HEK293 (cell line): ENCODE data around the gene ZNF585A.
A peak's percentile ranks its signal among the peaks of the same experiment; 100 is the strongest.
"Not testable (repeated sequence)": the region's sequence is repeated elsewhere in the genome, so short reads cannot be mapped to it uniquely, and the experiment has no call there.

ENCODE experiments used
- CTCF ChIA-PET: fragments of 350-600 bp; formaldehyde crosslinking; extraction: SDS; loops from one replicate; lab custom pipeline; 2021; ENCODE audit warnings: antibody characterized with exemption; lab: Yijun Ruan, JAX
- POLR2A ChIA-PET: fragments of 300-600 bp; formaldehyde crosslinking; extraction: SDS; loops from one replicate; lab custom pipeline; 2020; ENCODE audit warnings: antibody characterized with exemption, inconsistent platforms; lab: Yijun Ruan, JAX
- H3K27ac ChIP-seq: fragments of 200-500 bp; sonication (Bioruptor generic); 2 replicates; pipeline ENCODE4 v1.5.1; 2014; ENCODE audit warnings: low read depth, low read length, control low read depth, inconsistent platforms; ENCODE audit errors: extremely low read depth
- H3K36me3 ChIP-seq, 2 experiments: fragments of 200-500 bp in 1 of 2; sonication (Bioruptor generic) in 1 of 2; 1 replicate in 1 of 2; 2 replicates in 1 of 2; pipeline ENCODE4 v1.5.1; 2014 to 2017; ENCODE audit warnings: inconsistent platforms in 2 of 2, low read length in 2 of 2; ENCODE audit not compliant: control insufficient read depth in 2 of 2, insufficient read depth in 1 of 2
- H3K4me1 ChIP-seq: fragments of 200-500 bp; sonication (Bioruptor generic); 2 replicates; pipeline ENCODE4 v1.5.1; 2014; ENCODE audit warnings: mild to moderate bottlenecking, low read length, inconsistent platforms; ENCODE audit not compliant: control insufficient read depth, insufficient read depth
- H3K4me3 ChIP-seq: 2 replicates; pipeline ENCODE4 v1.5.1; 2011; ENCODE audit warnings: low read depth, mild to moderate bottlenecking, control low read depth, low read length, moderate library complexity
- H3K9me3 ChIP-seq: fragments of 200-500 bp; sonication (Bioruptor generic); 2 replicates; pipeline ENCODE4 v1.5.1; 2014; ENCODE audit warnings: low read depth, low read length, inconsistent platforms; ENCODE audit not compliant: control insufficient read depth, insufficient read depth
- ZNF140 ChIP-seq: fragments of 450-650 bp; formaldehyde crosslinking; IDR thresholded peaks from 2 replicates; pipeline ENCODE4 v1.5.1; 2016; ENCODE audit warnings: missing biosample characterization, missing genetic modification characterization
- ZNF146 ChIP-seq: fragments of 450-650 bp; formaldehyde crosslinking; IDR thresholded peaks from 2 replicates; pipeline ENCODE4 v1.5.1; 2016; ENCODE audit warnings: missing biosample characterization, missing genetic modification characterization
- ZNF561 ChIP-seq: fragments of 450-650 bp; IDR thresholded peaks from 2 replicates; pipeline ENCODE4 v1.5.1; 2018; ENCODE audit warnings: missing biosample characterization, missing genetic modification characterization, borderline replicate concordance
- ZSCAN30 ChIP-seq: fragments of 450-650 bp; IDR thresholded peaks from 2 replicates; pipeline ENCODE4 v1.5.1; 2018; ENCODE audit warnings: missing biosample characterization, mild to moderate bottlenecking, missing genetic modification characterization, moderate library complexity
- TF ChIP-seq, protein P1 (sequence below): fragments of 450-650 bp; formaldehyde crosslinking; IDR thresholded peaks from 2 replicates; pipeline ENCODE4 v1.5.1; 2017; ENCODE audit warnings: missing biosample characterization, missing genetic modification characterization
- TF ChIP-seq, protein P2 (sequence below): fragments of 450-650 bp; formaldehyde crosslinking; IDR thresholded peaks from 2 replicates; pipeline ENCODE4 v1.5.1; 2016; ENCODE audit warnings: missing biosample characterization, missing genetic modification characterization, borderline replicate concordance
- TF ChIP-seq, protein P3 (sequence below): fragments of 450-650 bp; formaldehyde crosslinking; IDR thresholded peaks from 2 replicates; pipeline ENCODE4 v1.5.1; 2016; ENCODE audit warnings: missing biosample characterization, missing genetic modification characterization
- TF ChIP-seq, protein P4 (sequence below): fragments of 450-650 bp; IDR thresholded peaks from 2 replicates; pipeline ENCODE4 v1.5.1; 2018; ENCODE audit warnings: missing biosample characterization, missing genetic modification characterization
- TF ChIP-seq, protein P5 (sequence below): fragments of 450-650 bp; formaldehyde crosslinking; IDR thresholded peaks from 2 replicates; pipeline ENCODE4 v1.5.1; 2016; ENCODE audit warnings: missing biosample characterization, missing genetic modification characterization
- TF ChIP-seq, protein P6 (sequence below): fragments of 450-650 bp; formaldehyde crosslinking; IDR thresholded peaks from 2 replicates; pipeline ENCODE4 v1.5.1; 2016; ENCODE audit warnings: missing biosample characterization, missing genetic modification characterization

ZNF585A gene

DNA sequence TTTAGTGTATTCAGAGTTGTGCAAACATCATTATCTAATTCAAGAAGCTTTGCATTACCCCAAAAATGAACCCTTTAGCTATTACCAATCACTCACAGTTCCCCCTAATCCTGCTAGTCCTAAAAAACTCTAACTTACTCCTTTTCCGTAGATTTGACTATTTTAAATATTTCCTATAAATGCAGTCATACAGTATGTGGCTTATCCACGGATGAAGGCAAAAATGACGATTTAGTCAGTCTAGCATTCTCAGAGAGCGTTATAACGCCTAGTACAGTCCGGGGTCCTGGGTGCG lies 44.9 kb upstream of the ZNF585A start (continued):
- TF ChIP-seq, protein P1, sequence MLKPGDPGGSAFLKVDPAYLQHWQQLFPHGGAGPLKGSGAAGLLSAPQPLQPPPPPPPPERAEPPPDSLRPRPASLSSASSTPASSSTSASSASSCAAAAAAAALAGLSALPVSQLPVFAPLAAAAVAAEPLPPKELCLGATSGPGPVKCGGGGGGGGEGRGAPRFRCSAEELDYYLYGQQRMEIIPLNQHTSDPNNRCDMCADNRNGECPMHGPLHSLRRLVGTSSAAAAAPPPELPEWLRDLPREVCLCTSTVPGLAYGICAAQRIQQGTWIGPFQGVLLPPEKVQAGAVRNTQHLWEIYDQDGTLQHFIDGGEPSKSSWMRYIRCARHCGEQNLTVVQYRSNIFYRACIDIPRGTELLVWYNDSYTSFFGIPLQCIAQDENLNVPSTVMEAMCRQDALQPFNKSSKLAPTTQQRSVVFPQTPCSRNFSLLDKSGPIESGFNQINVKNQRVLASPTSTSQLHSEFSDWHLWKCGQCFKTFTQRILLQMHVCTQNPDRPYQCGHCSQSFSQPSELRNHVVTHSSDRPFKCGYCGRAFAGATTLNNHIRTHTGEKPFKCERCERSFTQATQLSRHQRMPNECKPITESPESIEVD: no peak
- peak; percentile 75; the same call in 1 of the 2 replicates for TF ChIP-seq ZNF561 (tag by site-specific recombination)
- TF ChIP-seq, protein P2, sequence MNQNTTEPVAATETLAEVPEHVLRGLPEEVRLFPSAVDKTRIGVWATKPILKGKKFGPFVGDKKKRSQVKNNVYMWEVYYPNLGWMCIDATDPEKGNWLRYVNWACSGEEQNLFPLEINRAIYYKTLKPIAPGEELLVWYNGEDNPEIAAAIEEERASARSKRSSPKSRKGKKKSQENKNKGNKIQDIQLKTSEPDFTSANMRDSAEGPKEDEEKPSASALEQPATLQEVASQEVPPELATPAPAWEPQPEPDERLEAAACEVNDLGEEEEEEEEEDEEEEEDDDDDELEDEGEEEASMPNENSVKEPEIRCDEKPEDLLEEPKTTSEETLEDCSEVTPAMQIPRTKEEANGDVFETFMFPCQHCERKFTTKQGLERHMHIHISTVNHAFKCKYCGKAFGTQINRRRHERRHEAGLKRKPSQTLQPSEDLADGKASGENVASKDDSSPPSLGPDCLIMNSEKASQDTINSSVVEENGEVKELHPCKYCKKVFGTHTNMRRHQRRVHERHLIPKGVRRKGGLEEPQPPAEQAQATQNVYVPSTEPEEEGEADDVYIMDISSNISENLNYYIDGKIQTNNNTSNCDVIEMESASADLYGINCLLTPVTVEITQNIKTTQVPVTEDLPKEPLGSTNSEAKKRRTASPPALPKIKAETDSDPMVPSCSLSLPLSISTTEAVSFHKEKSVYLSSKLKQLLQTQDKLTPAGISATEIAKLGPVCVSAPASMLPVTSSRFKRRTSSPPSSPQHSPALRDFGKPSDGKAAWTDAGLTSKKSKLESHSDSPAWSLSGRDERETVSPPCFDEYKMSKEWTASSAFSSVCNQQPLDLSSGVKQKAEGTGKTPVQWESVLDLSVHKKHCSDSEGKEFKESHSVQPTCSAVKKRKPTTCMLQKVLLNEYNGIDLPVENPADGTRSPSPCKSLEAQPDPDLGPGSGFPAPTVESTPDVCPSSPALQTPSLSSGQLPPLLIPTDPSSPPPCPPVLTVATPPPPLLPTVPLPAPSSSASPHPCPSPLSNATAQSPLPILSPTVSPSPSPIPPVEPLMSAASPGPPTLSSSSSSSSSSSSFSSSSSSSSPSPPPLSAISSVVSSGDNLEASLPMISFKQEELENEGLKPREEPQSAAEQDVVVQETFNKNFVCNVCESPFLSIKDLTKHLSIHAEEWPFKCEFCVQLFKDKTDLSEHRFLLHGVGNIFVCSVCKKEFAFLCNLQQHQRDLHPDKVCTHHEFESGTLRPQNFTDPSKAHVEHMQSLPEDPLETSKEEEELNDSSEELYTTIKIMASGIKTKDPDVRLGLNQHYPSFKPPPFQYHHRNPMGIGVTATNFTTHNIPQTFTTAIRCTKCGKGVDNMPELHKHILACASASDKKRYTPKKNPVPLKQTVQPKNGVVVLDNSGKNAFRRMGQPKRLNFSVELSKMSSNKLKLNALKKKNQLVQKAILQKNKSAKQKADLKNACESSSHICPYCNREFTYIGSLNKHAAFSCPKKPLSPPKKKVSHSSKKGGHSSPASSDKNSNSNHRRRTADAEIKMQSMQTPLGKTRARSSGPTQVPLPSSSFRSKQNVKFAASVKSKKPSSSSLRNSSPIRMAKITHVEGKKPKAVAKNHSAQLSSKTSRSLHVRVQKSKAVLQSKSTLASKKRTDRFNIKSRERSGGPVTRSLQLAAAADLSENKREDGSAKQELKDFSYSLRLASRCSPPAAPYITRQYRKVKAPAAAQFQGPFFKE (tag by site-specific recombination): no peak
- TF ChIP-seq, protein P3, sequence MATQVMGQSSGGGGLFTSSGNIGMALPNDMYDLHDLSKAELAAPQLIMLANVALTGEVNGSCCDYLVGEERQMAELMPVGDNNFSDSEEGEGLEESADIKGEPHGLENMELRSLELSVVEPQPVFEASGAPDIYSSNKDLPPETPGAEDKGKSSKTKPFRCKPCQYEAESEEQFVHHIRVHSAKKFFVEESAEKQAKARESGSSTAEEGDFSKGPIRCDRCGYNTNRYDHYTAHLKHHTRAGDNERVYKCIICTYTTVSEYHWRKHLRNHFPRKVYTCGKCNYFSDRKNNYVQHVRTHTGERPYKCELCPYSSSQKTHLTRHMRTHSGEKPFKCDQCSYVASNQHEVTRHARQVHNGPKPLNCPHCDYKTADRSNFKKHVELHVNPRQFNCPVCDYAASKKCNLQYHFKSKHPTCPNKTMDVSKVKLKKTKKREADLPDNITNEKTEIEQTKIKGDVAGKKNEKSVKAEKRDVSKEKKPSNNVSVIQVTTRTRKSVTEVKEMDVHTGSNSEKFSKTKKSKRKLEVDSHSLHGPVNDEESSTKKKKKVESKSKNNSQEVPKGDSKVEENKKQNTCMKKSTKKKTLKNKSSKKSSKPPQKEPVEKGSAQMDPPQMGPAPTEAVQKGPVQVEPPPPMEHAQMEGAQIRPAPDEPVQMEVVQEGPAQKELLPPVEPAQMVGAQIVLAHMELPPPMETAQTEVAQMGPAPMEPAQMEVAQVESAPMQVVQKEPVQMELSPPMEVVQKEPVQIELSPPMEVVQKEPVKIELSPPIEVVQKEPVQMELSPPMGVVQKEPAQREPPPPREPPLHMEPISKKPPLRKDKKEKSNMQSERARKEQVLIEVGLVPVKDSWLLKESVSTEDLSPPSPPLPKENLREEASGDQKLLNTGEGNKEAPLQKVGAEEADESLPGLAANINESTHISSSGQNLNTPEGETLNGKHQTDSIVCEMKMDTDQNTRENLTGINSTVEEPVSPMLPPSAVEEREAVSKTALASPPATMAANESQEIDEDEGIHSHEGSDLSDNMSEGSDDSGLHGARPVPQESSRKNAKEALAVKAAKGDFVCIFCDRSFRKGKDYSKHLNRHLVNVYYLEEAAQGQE (tag by site-specific recombination): peak; percentile 8; the same call in 1 of the 2 replicates

DNA sequence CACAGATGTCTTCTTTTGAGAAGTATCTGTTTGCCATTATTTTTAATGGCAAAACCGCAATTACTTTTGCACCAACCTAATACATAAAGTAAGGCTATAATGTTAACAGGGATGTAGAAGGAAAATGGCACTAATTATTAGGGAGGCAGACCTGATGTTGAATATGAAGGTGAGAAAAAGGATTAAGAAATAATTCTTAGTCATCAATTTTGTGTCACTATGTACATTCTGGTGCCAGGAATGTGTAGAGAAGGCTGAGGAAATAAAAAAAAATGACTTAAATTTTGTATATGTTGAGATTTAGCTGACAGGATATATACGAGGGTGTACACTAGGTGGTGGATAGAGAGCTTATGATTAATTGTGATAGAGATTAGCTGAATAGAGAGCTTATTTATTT lies 25.3 kb upstream of the ZNF585A start:
- TF ChIP-seq ZNF140 (tag by site-specific recombination): no peak
- TF ChIP-seq, protein P4, sequence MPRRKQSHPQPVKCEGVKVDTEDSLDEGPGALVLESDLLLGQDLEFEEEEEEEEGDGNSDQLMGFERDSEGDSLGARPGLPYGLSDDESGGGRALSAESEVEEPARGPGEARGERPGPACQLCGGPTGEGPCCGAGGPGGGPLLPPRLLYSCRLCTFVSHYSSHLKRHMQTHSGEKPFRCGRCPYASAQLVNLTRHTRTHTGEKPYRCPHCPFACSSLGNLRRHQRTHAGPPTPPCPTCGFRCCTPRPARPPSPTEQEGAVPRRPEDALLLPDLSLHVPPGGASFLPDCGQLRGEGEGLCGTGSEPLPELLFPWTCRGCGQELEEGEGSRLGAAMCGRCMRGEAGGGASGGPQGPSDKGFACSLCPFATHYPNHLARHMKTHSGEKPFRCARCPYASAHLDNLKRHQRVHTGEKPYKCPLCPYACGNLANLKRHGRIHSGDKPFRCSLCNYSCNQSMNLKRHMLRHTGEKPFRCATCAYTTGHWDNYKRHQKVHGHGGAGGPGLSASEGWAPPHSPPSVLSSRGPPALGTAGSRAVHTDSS: no peak
- ChIA-PET CTCF (no interaction called here), POLR2A (interaction anchor here (0.8 kb wide), 1 partner anchor 120 kb away, joined by 3 read pairs; the partner anchor contains the start of gene ZNF420)
- peaks cover 65 to 90% of the 10 kb centered on the region in 2 experiments for H3K36me3 ChIP-seq
- H3K27ac ChIP-seq: no peak overlapping the region
- no peak overlapping the region for H3K4me3 ChIP-seq
- no peaks in the 10 kb centered on the region; the same call in 1 of the 2 replicates for H3K9me3 ChIP-seq
- no peaks in the 10 kb centered on the region for H3K4me1 ChIP-seq

DNA sequence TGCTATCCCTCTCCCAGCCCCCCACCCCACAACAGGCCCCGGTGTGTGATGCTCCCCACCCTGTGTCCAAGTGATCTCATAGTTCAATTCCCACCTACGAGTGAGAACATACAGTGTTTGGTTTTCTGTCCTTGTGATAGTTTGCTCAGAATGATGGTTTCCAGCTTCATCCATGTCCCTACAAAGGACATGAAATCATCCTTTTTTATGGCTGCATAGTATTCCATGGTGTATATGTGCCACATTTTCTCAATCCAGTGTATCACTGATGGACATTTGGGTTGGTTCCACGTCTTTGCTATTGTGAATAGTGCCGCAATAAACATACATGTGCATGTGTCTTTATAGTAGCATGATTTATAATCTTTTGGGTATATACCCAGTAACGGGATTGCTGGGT lies 24.6 kb upstream of the ZNF585A start:
- H3K4me1 ChIP-seq, H3K27ac ChIP-seq, CTCF ChIA-PET, H3K4me3 ChIP-seq, H3K9me3 ChIP-seq: not testable (repeated sequence)
- peaks cover 60 to 90% of the 10 kb centered on the region in 2 experiments for H3K36me3 ChIP-seq
- POLR2A ChIA-PET: interaction anchor here (0.6 kb wide), 1 partner anchor 415 kb away, joined by 4 read pairs; no protein-coding TSS in a partner anchor
- 0 out of 2 replicates have a peak, but pooled peaks have one; percentile 10 for TF ChIP-seq ZSCAN30
- peak; percentile 100 for TF ChIP-seq ZNF146 (tag by site-specific recombination)
- TF ChIP-seq, protein P5, sequence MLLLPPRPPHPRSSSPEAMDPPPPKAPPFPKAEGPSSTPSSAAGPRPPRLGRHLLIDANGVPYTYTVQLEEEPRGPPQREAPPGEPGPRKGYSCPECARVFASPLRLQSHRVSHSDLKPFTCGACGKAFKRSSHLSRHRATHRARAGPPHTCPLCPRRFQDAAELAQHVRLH: peak; percentile 54; the same call in 1 of the 2 replicates
- TF ChIP-seq, protein P6, sequence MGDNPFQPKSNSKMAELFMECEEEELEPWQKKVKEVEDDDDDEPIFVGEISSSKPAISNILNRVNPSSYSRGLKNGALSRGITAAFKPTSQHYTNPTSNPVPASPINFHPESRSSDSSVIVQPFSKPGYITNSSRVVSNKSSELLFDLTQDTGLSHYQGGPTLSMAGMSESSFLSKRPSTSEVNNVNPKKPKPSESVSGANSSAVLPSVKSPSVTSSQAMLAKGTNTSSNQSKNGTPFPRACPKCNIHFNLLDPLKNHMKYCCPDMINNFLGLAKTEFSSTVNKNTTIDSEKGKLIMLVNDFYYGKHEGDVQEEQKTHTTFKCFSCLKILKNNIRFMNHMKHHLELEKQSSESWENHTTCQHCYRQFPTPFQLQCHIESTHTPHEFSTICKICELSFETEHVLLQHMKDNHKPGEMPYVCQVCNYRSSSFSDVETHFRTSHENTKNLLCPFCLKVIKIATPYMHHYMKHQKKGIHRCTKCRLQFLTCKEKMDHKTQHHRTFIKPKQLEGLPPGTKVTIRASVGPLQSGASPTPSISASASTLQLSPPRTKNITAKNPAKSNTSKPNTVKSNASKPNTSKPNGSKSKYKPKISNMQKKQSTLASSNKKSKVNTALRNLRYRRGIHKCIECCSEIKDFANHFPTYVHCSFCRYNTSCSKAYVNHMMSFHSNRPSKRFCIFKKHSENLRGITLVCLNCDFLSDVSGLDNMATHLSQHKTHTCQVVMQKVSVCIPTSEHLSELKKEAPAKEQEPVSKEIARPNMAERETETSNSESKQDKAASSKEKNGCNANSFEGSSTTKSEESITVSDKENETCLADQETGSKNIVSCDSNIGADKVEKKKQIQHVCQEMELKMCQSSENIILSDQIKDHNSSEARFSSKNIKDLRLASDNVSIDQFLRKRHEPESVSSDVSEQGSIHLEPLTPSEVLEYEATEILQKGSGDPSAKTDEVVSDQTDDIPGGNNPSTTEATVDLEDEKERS: peak; percentile 90
